Measurements from ENCODE around the gene ANO9.

The ANO9 gene

DNA sequence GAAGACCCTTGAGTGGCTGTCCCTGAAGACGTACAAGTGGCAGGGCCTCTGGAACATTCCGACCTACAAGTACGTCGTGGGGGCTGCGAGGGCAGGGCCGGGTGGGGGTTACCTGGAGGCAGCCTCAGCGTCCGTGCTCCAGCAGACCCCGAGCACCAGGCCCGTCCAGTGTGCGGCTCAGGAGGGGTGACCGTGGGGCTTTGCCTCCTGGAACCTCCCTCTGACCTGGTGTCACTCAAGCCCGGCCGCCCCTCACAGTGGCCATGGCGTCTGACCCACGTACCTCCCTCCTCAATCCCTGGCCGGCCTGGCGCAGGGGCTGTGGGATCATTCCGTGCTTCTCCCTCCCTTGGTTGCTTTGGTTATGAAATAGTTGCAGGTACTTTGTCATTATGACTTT lies 46.8 kb upstream of the ANO9 start:
- H3K4me3 ChIP-seq (ENCODE audit: control insufficient read depth, low read depth, low read length) = no peak overlapping the region
- DNase-seq (ENCODE audit: low read depth) = no peak
- TF ChIP-seq, protein P1, sequence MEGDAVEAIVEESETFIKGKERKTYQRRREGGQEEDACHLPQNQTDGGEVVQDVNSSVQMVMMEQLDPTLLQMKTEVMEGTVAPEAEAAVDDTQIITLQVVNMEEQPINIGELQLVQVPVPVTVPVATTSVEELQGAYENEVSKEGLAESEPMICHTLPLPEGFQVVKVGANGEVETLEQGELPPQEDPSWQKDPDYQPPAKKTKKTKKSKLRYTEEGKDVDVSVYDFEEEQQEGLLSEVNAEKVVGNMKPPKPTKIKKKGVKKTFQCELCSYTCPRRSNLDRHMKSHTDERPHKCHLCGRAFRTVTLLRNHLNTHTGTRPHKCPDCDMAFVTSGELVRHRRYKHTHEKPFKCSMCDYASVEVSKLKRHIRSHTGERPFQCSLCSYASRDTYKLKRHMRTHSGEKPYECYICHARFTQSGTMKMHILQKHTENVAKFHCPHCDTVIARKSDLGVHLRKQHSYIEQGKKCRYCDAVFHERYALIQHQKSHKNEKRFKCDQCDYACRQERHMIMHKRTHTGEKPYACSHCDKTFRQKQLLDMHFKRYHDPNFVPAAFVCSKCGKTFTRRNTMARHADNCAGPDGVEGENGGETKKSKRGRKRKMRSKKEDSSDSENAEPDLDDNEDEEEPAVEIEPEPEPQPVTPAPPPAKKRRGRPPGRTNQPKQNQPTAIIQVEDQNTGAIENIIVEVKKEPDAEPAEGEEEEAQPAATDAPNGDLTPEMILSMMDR (conservative IDR thresholded peaks at IDR 0.05; ENCODE audit: control insufficient read depth, insufficient read depth, low read depth, low read length) = no peak

DNA sequence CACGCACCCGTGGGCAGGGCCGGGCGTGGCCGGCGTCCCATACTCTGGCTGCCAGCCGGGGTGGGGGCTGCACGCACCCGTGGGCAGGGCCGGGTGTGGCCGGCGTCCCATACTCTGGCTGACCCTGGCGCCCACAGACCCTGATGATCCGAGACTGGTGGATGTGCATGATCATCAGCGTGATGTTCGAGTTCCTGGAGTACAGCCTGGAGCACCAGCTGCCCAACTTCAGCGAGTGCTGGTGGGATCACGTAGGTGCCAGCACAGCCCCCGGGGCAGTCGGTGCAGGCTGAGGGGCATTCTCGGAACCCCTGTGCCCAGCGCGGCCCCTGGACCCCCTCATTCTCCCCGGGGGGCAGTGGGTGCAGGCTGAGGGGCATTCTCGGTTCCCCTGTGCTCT lies 46.3 kb upstream of the ANO9 start:
- TF ChIP-seq, protein P1 (conservative IDR thresholded peaks at IDR 0.05; ENCODE audit: control insufficient read depth, insufficient read depth, low read depth, low read length) = no peak
- DNase-seq (ENCODE audit: low read depth) = no peak
- no peak overlapping the region for H3K4me3 ChIP-seq (ENCODE audit: control insufficient read depth, low read depth, low read length)

DNA sequence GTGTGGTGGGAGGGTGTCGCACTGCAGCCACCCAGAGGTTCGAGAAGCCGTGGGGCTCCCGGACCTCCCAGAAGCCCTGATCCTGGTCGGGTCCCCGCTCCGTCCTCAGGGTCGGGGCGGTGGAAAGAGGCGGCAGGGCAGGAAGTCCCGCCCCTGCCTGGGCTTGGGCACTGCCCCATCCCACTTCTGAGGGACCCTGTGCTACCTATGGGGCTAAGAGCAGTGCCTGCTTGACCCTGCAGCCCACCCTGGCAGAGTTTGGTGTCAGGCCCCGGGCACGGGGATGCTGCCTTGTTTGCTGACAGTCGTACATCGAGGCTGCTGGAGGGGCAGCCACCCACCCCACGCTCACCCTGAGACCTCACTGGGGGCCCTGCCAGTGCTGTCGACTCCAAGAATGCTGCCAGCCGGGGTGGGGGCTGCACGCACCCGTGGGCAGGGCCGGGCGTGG lies 45.8 kb upstream of the ANO9 start:
- H3K4me3 ChIP-seq (ENCODE audit: control insufficient read depth, low read depth, low read length) = no peak overlapping the region
- no peak for DNase-seq (ENCODE audit: low read depth)
- TF ChIP-seq, protein P1 (conservative IDR thresholded peaks at IDR 0.05; ENCODE audit: control insufficient read depth, insufficient read depth, low read depth, low read length) = no peak

DNA sequence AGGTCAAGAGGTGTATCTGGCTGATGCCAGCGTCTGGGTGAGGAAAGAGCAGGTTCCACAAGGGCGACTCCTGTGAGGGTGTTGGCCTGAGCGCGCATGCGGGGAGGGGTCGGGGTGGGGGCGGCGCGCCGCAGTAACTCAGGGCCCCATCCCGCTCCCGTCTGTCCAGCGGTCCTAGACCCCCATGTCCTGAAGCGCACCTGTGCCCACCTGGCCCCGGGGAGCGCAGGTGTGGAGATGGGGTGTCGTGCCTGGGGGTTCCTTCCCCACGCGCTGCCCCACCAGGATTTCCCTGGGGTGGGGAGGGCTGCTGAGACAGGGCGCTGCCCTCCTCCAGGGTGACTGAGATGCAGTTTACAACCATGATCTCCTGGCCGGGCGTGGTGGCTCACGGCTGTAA lies 44.4 kb upstream of the ANO9 start:
- TF ChIP-seq, protein P1 (conservative IDR thresholded peaks at IDR 0.05; ENCODE audit: control insufficient read depth, insufficient read depth, low read depth, low read length) = no peak
- no peak overlapping the region for H3K4me3 ChIP-seq (ENCODE audit: control insufficient read depth, low read depth, low read length)
- DNase-seq (ENCODE audit: low read depth) = no peak

DNA sequence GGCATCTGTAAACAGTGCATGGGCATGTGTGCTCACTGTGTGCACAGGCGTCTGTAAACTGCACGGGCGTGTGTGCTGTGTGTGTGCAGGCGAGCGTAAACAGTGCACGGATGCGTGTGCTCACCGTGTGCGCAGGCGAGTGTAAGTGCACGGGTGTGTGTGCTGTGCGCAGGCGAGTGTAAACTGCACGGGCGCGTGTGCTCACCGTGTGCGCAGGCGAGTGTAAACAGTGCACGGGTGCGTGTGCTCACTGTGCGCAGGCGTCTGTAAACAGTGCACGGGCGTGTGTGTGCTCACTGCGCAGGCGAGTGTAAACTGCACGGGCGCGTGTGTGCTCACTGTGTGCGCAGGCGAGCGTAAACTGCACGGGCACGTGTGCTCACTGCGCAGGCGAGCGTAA lies 42.8 kb upstream of the ANO9 start:
- no peak overlapping the region for H3K4me3 ChIP-seq (ENCODE audit: control insufficient read depth, low read depth, low read length)
- DNase-seq (ENCODE audit: low read depth) = no peak
- TF ChIP-seq, protein P1 (conservative IDR thresholded peaks at IDR 0.05; ENCODE audit: control insufficient read depth, insufficient read depth, low read depth, low read length) = no peak

DNA sequence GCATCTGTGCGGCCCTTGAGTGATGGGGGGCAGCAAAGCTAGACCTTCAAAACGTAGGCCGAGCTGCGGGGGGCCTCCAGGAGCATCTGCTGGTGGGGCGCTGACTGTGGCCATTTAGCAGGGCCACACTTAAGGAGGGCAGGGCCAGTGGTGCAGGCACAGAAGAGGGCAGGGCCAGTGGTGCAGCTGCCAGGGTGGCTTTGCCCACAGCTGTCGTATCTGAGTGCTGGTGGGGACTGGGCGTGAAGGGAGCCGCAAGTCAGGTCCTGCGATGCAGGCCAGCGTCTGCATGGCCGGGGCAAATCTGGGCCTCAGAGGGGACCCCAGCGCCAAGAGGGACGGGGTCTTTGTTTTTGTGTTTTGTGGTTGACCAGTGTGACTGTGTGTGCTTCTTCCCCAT lies 37.5 kb upstream of the ANO9 start:
- no peak for DNase-seq (ENCODE audit: low read depth)
- H3K4me3 ChIP-seq (ENCODE audit: control insufficient read depth, low read depth, low read length) = no peak overlapping the region
- TF ChIP-seq, protein P1 (conservative IDR thresholded peaks at IDR 0.05; ENCODE audit: control insufficient read depth, insufficient read depth, low read depth, low read length) = no peak

DNA sequence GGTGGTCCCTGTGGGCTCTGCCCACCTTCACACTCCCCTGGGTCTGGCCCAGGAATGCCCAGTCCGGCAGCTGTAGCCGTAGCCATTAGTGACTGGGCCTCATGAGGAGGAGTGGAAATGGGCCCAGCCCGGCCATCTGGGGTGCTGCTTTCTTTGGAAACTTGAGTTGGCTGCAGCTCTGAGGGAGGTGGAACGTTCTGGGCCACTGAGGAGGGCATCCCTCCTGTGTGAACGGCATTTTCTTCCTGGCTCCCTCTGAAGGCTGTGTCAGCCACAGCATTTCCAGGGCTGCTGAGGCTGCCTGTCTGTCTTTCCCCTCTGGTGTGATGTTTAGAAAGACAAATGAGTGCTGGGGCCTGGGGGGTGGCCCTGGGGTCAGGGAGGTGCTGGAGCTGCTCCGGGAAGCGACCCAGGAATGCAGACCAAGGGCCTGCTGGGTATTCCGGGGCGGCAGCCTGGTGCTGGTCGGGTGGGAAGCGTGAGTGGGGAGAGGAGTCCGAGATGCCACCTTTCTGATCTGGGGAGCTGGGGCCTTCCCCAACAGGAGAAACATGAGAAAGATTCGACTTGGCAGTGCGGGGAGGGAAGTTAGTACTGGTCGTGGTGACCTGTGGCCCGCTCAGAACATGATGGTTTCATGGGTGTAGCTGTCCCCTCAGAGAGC lies 35.4 kb upstream of the ANO9 start:
- TF ChIP-seq, protein P1 (conservative IDR thresholded peaks at IDR 0.05; ENCODE audit: control insufficient read depth, insufficient read depth, low read depth, low read length) = no peak
- no peak overlapping the region for H3K4me3 ChIP-seq (ENCODE audit: control insufficient read depth, low read depth, low read length)
- DNase-seq (ENCODE audit: low read depth) = no peak

Data from fibroblast of mammary gland (primary cell).